Measurements from ENCODE around the gene PYGL. TPM values are rescaled to one million over a fixed set of nuclear protein-coding genes. Genes with fewer than 3 reads are reported as not detected.

The PYGL gene
- total RNA-seq, 2 donors from 2014 or later: 7.0 to 27.1 TPM

DNA sequence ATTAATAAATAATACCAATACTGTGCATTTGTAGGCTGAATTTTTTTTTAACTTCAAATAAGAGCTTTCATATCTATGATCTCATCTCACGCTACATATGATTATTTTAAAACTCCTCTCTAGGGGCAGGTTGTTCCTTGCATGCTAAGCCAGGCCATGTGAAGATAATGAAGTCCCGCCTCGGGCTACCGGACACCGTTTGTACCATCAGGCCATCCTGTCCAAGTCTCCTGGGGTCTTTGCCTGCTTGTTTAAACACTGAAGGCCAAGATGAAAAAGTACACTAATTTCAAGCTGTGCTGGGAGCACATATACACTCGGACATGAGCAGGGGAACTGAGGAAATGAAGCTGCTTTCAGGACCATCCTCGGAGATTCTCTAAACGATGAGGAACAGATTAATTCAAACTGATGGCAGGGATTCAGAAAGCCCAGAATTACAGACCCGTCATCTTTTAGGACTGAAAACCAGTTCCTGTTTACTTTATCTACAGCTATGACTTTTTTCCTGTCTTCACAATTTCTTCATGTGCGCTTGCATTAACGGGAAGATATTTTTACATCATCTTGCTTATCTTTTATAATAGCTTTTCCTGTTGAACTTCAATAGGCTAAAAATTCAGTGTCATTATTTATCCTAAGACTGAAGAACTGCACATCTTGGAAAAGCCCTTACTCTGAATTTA lies 78.7 kb downstream of the PYGL start:
- no peaks in the 10 kb centered on the region for H3K36me3 ChIP-seq
- no peak overlapping the region for H3K27ac ChIP-seq
- H3K9me3 ChIP-seq: no peaks in the 10 kb centered on the region
- DNase-seq (ENCODE audit: low spot score): no peak
- TF ChIP-seq, protein P1, sequence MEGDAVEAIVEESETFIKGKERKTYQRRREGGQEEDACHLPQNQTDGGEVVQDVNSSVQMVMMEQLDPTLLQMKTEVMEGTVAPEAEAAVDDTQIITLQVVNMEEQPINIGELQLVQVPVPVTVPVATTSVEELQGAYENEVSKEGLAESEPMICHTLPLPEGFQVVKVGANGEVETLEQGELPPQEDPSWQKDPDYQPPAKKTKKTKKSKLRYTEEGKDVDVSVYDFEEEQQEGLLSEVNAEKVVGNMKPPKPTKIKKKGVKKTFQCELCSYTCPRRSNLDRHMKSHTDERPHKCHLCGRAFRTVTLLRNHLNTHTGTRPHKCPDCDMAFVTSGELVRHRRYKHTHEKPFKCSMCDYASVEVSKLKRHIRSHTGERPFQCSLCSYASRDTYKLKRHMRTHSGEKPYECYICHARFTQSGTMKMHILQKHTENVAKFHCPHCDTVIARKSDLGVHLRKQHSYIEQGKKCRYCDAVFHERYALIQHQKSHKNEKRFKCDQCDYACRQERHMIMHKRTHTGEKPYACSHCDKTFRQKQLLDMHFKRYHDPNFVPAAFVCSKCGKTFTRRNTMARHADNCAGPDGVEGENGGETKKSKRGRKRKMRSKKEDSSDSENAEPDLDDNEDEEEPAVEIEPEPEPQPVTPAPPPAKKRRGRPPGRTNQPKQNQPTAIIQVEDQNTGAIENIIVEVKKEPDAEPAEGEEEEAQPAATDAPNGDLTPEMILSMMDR (IDR thresholded peaks at IDR 0.05): no peak
- no peaks in the 10 kb centered on the region for H3K4me1 ChIP-seq
- no peak overlapping the region for H3K4me3 ChIP-seq
- no peaks in the 10 kb centered on the region for H3K27me3 ChIP-seq

DNA sequence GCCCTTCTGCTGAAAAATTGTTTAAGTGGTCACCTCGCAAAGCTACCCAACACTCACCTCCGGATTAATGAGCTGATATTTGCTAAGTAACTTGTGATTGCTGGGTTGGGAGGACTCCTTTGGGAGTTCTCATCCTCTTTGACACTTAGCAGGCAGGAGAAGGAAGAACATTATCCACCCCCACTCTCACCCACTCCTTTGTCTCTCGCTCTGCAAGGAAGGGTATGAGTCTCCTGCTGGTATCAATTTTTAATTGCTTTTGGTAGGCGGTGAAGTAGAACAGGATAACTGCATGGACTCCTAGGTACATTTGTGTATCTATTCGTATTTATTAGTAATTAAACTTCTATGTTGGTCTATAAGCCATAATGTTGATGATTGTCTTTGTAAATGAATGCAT lies 79.3 kb downstream of the PYGL start:
- H3K27ac ChIP-seq: no peak overlapping the region
- H3K4me3 ChIP-seq: no peak overlapping the region
- TF ChIP-seq, protein P1 (IDR thresholded peaks at IDR 0.05): no peak
- no peaks in the 10 kb centered on the region for H3K27me3 ChIP-seq
- DNase-seq (ENCODE audit: low spot score): no peak
- H3K9me3 ChIP-seq: no peaks in the 10 kb centered on the region
- no peaks in the 10 kb centered on the region for H3K36me3 ChIP-seq
- no peaks in the 10 kb centered on the region for H3K4me1 ChIP-seq

DNA sequence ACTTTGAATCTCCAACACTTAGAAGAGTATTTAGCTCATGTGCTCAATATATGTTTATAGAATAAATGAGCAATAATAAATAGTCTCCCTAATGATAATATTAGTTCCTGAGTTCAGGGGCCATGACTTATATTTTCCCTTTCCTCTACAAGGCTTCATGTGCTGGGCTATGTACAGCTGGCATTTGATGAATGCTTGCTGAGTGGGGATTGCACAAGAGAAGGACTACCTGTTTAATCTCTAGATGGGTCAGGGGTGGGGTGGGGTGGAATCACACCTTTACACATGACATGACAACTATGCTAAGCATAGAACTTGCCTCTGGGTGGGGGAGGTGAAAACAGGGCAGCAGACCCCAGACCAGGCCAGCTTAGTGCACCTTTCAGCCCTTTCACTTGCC lies 80.0 kb downstream of the PYGL start:
- TF ChIP-seq, protein P1 (IDR thresholded peaks at IDR 0.05): no peak
- Histone ChIP-seq H3K36me3 (no peaks in the 10 kb centered on the region), H3K4me1 (peaks cover 0 to 4% of the 10 kb centered on the region in 2 donors), H3K9me3 (no peaks in the 10 kb centered on the region), H3K4me3 (no peak overlapping the region), H3K27me3 (no peaks in the 10 kb centered on the region), H3K27ac (no peak overlapping the region)
- DNase-seq (ENCODE audit: low spot score): no peak

DNA sequence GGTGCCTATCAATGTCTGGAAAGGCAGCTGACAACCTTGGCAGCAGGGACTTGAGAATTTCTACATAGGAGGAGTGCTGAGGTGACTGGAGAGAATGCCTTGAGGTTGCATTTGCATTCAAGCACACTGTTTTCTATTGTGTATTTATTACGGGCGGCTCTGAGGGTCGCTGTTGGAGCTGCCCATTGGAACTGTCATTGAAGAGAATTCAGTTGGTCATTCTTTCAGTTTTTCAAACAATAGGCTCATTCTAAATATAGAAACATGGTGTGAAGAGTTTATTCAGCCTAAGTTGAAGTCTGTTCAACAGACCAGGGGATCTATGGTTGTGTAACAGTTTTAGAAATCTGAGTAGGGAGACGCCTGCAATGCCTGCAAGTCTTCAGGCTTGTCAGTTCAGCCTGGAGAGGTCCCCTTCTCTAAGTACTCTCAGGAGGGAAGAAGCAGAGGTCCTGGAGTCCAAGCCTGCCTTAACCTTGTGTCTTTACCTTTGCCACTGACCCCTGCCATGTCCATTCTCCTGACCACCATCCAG lies 82.2 kb downstream of the PYGL start:
- Histone ChIP-seq H3K9me3 (no peaks in the 10 kb centered on the region), H3K4me1 (peaks cover 0 to 6% of the 10 kb centered on the region in 2 donors), H3K27ac (no peak overlapping the region), H3K27me3 (no peaks in the 10 kb centered on the region), H3K4me3 (no peak overlapping the region), H3K36me3 (no peaks in the 10 kb centered on the region)
- TF ChIP-seq, protein P1 (IDR thresholded peaks at IDR 0.05): no peak
- no peak for DNase-seq (ENCODE audit: low spot score)

DNA sequence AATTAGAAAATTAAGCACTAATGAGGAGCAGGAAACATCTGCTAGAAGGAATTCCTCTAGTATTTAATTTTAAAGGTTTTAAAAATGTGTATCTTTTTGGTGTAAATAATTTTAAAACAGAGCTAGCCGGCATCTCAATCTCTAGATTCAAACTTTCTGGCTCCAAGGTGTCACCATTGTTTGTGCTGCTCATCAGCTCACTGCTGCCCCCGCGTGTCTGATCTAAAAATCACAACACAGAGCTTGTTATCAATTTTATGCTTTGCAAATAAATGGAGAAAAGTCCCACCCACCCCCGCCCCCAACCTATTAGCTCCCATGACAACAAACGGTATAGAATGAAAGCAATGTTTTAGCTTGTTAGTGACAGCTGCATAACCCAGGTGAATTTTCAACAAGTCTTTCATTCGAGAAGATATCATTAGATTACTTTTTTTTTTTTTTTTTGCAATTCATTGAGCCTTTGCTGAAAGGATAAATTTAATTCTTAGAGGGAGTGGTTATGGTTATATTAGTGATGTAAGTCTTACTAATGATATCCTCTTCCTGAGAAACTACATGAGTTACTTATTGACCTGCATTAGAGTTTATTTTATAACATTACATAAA lies 83.7 kb downstream of the PYGL start:
- no peaks in the 10 kb centered on the region for H3K36me3 ChIP-seq
- TF ChIP-seq, protein P1 (IDR thresholded peaks at IDR 0.05): peak; percentile 76 to 86
- H3K9me3 ChIP-seq: no peaks in the 10 kb centered on the region
- H3K4me1 ChIP-seq: peaks cover 0 to 6% of the 10 kb centered on the region in 2 donors
- DNase-seq (ENCODE audit: low spot score): peak; percentile 90
- peak overlapping the region; percentile 45 to 61 for H3K4me3 ChIP-seq
- no peaks in the 10 kb centered on the region for H3K27me3 ChIP-seq
- H3K27ac ChIP-seq: peak overlapping the region; percentile 75
